Vagina (tissue), 2 donors: ENCODE measurements around the gene TAS1R3.

Source experiments
- CTCF ChIP-seq, 3 experiments: fragments of 450-650 bp in 2 of 3; fragments of 200-600 bp in 1 of 3; sonication (generic) in 1 of 3; IDR thresholded peaks; one replicate each; pipeline ENCODE4 v1.5.1; 2017 to 2019; ENCODE audit warnings: antibody characterized with exemption in 3 of 3, mild to moderate bottlenecking in 2 of 3, moderate library complexity in 2 of 3
- POLR2A ChIP-seq, 2 donors: fragments of 450-650 bp; IDR thresholded peaks; one replicate each; pipeline ENCODE4 v1.6.1; 2017; ENCODE audit warnings: antibody characterized with exemption in 2 of 2, mild to moderate bottlenecking in 2 of 2, moderate library complexity in 2 of 2
- POLR2AphosphoS5 ChIP-seq, 2 donors: sonication (generic); formaldehyde crosslinking; IDR thresholded peaks; one replicate each; pipeline ENCODE4 v1.9.0; 2017; ENCODE audit warnings: antibody characterized with exemption in 2 of 2, mild to moderate bottlenecking in 2 of 2, low read depth in 1 of 2; ENCODE audit not compliant: insufficient read depth in 1 of 2

- no peak for TF ChIP-seq CTCF (IDR thresholded peaks at IDR 0.05)
- no peak for TF ChIP-seq POLR2A (IDR thresholded peaks at IDR 0.05)
- TF ChIP-seq POLR2AphosphoS5 (IDR thresholded peaks at IDR 0.05; ENCODE audit: insufficient read depth in 1 of 2, low read depth in 1 of 2) = no peak
These were observed 12.1 kb upstream of the TAS1R3 start for GRCh38 chr1:1318777-1319645.
